ENCODE results near the gene TMEM234.

Gene TMEM234

GRCh38 chr1:32194984-32195383 is 27.2 kb downstream of the TMEM234 start:
- TF ChIP-seq POLR2A (IDR thresholded peaks at IDR 0.05; ENCODE audit: extremely low read depth, insufficient read length), result no peak
- TF ChIP-seq MAX (IDR thresholded peaks at IDR 0.05; ENCODE audit: low read depth, low read length), result no peak
- no peak for TF ChIP-seq CTCF (IDR thresholded peaks at IDR 0.05; ENCODE audit: low read depth, low read length)
- no peak for TF ChIP-seq MYC (IDR thresholded peaks at IDR 0.05; ENCODE audit: low read depth, low read length)
- H3K4me3 ChIP-seq (ENCODE audit: low read depth, low read length), result no peak overlapping the region
- DNase-seq (ENCODE audit: low read depth), result no peak

GRCh38 chr1:32192220-32192948 is 29.8 kb downstream of the TMEM234 start:
- TF ChIP-seq POLR2A (IDR thresholded peaks at IDR 0.05; ENCODE audit: extremely low read depth, insufficient read length), result no peak
- TF ChIP-seq CTCF (IDR thresholded peaks at IDR 0.05; ENCODE audit: low read depth, low read length), result no peak
- TF ChIP-seq MAX (IDR thresholded peaks at IDR 0.05; ENCODE audit: low read depth, low read length), result no peak
- TF ChIP-seq MYC (IDR thresholded peaks at IDR 0.05; ENCODE audit: low read depth, low read length), result no peak
- DNase-seq (ENCODE audit: low read depth), result no peak
- no peak overlapping the region for H3K4me3 ChIP-seq (ENCODE audit: low read depth, low read length)

- no peak for DNase-seq (ENCODE audit: low read depth)
- TF ChIP-seq CTCF (IDR thresholded peaks at IDR 0.05; ENCODE audit: low read depth, low read length), result no peak
- no peak for TF ChIP-seq MYC (IDR thresholded peaks at IDR 0.05; ENCODE audit: low read depth, low read length)
- no peak for TF ChIP-seq MAX (IDR thresholded peaks at IDR 0.05; ENCODE audit: low read depth, low read length)
- TF ChIP-seq POLR2A (IDR thresholded peaks at IDR 0.05; ENCODE audit: extremely low read depth, insufficient read length), result no peak
- no peak overlapping the region for H3K4me3 ChIP-seq (ENCODE audit: low read depth, low read length)
These were observed 34.3 kb downstream of the TMEM234 start for GRCh38 chr1:32187850-32188249.

- no peak for DNase-seq (ENCODE audit: low read depth)
- H3K4me3 ChIP-seq (ENCODE audit: low read depth, low read length), result no peak overlapping the region
- TF ChIP-seq MYC (IDR thresholded peaks at IDR 0.05; ENCODE audit: low read depth, low read length), result no peak
- no peak for TF ChIP-seq MAX (IDR thresholded peaks at IDR 0.05; ENCODE audit: low read depth, low read length)
- TF ChIP-seq CTCF (IDR thresholded peaks at IDR 0.05; ENCODE audit: low read depth, low read length), result no peak
- TF ChIP-seq POLR2A (IDR thresholded peaks at IDR 0.05; ENCODE audit: extremely low read depth, insufficient read length), result no peak
These were observed 35.7 kb downstream of the TMEM234 start for GRCh38 chr1:32186491-32186890.

GRCh38 chr1:32186077-32186476 is 36.1 kb downstream of the TMEM234 start:
- no peak overlapping the region for H3K4me3 ChIP-seq (ENCODE audit: low read depth, low read length)
- peak; percentile 32 for DNase-seq (ENCODE audit: low read depth)
- no peak for TF ChIP-seq MAX (IDR thresholded peaks at IDR 0.05; ENCODE audit: low read depth, low read length)
- no peak for TF ChIP-seq POLR2A (IDR thresholded peaks at IDR 0.05; ENCODE audit: extremely low read depth, insufficient read length)
- no peak for TF ChIP-seq MYC (IDR thresholded peaks at IDR 0.05; ENCODE audit: low read depth, low read length)

- no peak for TF ChIP-seq POLR2A (IDR thresholded peaks at IDR 0.05; ENCODE audit: extremely low read depth, insufficient read length)
- peak overlapping the region; percentile 13 for H3K4me3 ChIP-seq (ENCODE audit: low read depth, low read length)
- DNase-seq (ENCODE audit: low read depth), result no peak
These were observed 37.5 kb downstream of the TMEM234 start for GRCh38 chr1:32184650-32185049.
